ENCODE results near the gene SLC38A10.

SLC38A10 gene

DNA sequence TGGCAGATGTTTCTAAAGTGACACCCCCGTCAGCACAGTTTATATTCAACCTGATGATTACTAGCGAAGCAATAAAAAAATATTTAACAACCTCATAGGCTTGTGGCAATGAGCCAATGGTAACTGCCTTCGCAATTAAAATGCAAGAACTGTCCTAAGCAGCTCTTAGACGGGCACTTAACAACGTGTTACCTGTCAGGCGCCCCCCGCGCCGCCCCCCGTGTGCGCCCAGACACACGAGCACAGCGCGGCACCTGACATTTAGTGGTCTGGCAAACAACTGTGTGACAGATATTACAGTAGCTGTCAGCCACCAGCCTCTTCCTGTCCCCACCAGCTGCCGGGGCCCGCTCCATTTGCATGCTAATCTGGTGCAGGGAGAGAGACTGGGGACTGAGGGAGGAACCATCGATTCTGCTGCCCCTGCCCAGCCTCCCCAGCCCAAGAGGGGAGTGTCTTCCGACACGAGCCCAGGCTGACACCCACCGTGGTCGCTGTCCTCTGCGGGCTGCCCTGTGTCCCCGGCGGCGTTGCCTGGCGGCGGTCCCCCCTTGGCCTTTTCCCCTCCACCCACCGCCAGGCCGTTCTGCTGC is 43.3 kb downstream of the SLC38A10 start:
- Histone ChIP-seq H3K4me1 (peaks cover 68% of the 10 kb centered on the region), H3K27ac (peak overlapping the region; percentile 58), H3K36me3 (peaks cover 50% of the 10 kb centered on the region), H3K4me2 (peak overlapping the region; percentile 74), H3K9ac (peak overlapping the region; percentile 54; the same call in 1 of the 2 replicates), H3K4me3 (no peak overlapping the region), H3K27me3 (no peaks in the 10 kb centered on the region), H3K9me3 (no peaks in the 10 kb centered on the region), H4K20me1 (peaks cover 85% of the 10 kb centered on the region)
- no peak for TF ChIP-seq Cebpa-rat (IDR thresholded peaks at IDR 0.05)

GRCh38 chr17:81251094-81251708 is 43.9 kb downstream of the SLC38A10 start:
- Histone ChIP-seq H3K4me3 (peak overlapping the region; percentile 15; the same call in 1 of the 2 replicates), H3K27ac (peak overlapping the region; percentile 43), H3K9me3 (no peaks in the 10 kb centered on the region), H3K4me2 (peak overlapping the region; percentile 74), H3K36me3 (peaks cover 52% of the 10 kb centered on the region), H3K9ac (peak overlapping the region; percentile 54; the same call in 1 of the 2 replicates), H4K20me1 (peaks cover 85% of the 10 kb centered on the region), H3K4me1 (peaks cover 63% of the 10 kb centered on the region), H3K27me3 (no peaks in the 10 kb centered on the region)
- TF ChIP-seq Cebpa-rat (IDR thresholded peaks at IDR 0.05): no peak

- H3K4me1 ChIP-seq: peaks cover 63% of the 10 kb centered on the region
- no peaks in the 10 kb centered on the region for H3K27me3 ChIP-seq
- peak overlapping the region; percentile 54; the same call in 1 of the 2 replicates for H3K9ac ChIP-seq
- H3K4me3 ChIP-seq: no peak overlapping the region; the same call in 1 of the 2 replicates
- H3K36me3 ChIP-seq: peaks cover 59% of the 10 kb centered on the region
- H3K9me3 ChIP-seq: no peaks in the 10 kb centered on the region
- no peak for TF ChIP-seq Cebpa-rat (IDR thresholded peaks at IDR 0.05)
- H4K20me1 ChIP-seq: peaks cover 85% of the 10 kb centered on the region
- no peak overlapping the region; the same call in 1 of the 2 replicates for H3K27ac ChIP-seq
- H3K4me2 ChIP-seq: peak overlapping the region; percentile 74
These were observed 44.6 kb downstream of the SLC38A10 start for GRCh38 chr17:81250286-81251093.

- no peak overlapping the region for H3K4me3 ChIP-seq
- H3K36me3 ChIP-seq: peaks cover 65% of the 10 kb centered on the region
- no peaks in the 10 kb centered on the region for H3K9me3 ChIP-seq
- no peak overlapping the region for H3K4me2 ChIP-seq
- no peak for TF ChIP-seq Cebpa-rat (IDR thresholded peaks at IDR 0.05)
- H3K9ac ChIP-seq: no peak overlapping the region
- H3K4me1 ChIP-seq: peaks cover 63% of the 10 kb centered on the region
- peaks cover 85% of the 10 kb centered on the region for H4K20me1 ChIP-seq
- no peaks in the 10 kb centered on the region for H3K27me3 ChIP-seq
- no peak overlapping the region for H3K27ac ChIP-seq
These were observed 45.7 kb downstream of the SLC38A10 start for GRCh38 chr17:81249223-81250040.

DNA sequence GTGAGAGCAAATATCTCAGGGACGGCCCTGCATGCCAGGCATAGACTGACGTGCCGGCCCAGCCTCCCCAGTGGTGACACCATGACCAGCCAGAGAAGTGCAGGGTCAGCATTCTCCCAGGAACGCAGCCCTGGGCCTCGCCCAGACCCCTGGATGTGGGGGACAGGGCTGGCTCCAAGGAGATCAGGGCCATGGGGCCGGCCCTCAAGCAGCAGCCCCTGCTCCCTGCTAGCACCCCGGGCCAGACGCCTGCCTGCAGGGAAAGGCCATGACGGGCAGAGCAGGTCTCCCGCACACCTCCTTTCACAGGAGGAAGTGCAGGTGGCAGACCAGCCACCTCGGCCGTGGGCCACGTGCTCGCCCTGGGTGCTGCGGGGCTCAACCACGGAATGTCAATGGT is 46.5 kb downstream of the SLC38A10 start:
- no peak overlapping the region for H3K9ac ChIP-seq
- H3K4me3 ChIP-seq: no peak overlapping the region
- peaks cover 61% of the 10 kb centered on the region for H3K4me1 ChIP-seq
- peaks cover 83% of the 10 kb centered on the region for H4K20me1 ChIP-seq
- TF ChIP-seq Cebpa-rat (IDR thresholded peaks at IDR 0.05): no peak
- H3K27ac ChIP-seq: no peak overlapping the region
- peaks cover 65% of the 10 kb centered on the region for H3K36me3 ChIP-seq
- no peak overlapping the region for H3K4me2 ChIP-seq
- H3K27me3 ChIP-seq: no peaks in the 10 kb centered on the region
- no peaks in the 10 kb centered on the region for H3K9me3 ChIP-seq

DNA sequence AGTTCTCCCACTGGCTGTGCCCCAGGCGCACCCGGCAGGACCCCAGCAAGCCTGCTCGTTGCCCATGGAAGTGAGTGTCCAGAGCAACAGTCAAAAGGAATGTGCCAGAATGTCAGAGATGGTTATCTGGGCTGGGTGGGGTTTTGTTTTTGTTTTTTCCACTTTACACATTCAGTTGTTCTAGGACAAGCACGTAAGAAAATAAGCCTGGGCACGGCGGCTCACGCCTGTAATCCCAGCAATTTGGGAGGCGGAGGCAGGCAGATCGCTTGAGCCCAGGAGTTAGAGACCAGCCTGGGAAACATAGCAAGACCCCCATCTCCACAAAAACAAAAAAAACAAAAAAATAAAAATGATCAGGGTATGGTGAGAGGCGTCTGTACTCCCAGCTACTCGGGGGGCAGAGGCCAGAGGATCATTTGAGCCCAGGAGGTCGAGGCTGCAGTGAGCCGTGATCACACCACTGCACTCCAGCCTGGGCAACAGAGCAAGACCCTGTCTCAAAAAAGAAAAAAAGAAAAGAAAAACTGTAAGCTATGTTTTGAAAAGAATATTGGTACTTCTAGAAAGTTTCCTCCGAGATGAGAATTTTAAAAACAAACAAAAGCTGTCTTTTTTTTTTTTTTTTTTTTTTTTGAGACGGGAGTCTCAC is 47.6 kb downstream of the SLC38A10 start:
- Histone ChIP-seq H3K4me1 (peaks cover 53% of the 10 kb centered on the region), H3K9me3 (no peaks in the 10 kb centered on the region), H3K27me3 (no peaks in the 10 kb centered on the region), H3K27ac (no peak overlapping the region), H3K9ac (no peak overlapping the region), H3K36me3 (peaks cover 58% of the 10 kb centered on the region), H4K20me1 (peaks cover 82% of the 10 kb centered on the region), H3K4me3 (no peak overlapping the region), H3K4me2 (no peak overlapping the region)
- TF ChIP-seq Cebpa-rat (IDR thresholded peaks at IDR 0.05): no peak

- Histone ChIP-seq H4K20me1 (peaks cover 81% of the 10 kb centered on the region), H3K27ac (no peak overlapping the region), H3K36me3 (peaks cover 57% of the 10 kb centered on the region), H3K4me1 (peaks cover 52% of the 10 kb centered on the region), H3K4me3 (no peak overlapping the region), H3K9ac (no peak overlapping the region), H3K4me2 (no peak overlapping the region), H3K27me3 (no peaks in the 10 kb centered on the region), H3K9me3 (no peaks in the 10 kb centered on the region)
- TF ChIP-seq Cebpa-rat (IDR thresholded peaks at IDR 0.05): no peak
These were observed 48.3 kb downstream of the SLC38A10 start for GRCh38 chr17:81246679-81247338.

GRCh38 chr17:81246343-81246670 is 48.8 kb downstream of the SLC38A10 start:
- Histone ChIP-seq H4K20me1 (peaks cover 81% of the 10 kb centered on the region), H3K9ac (no peak overlapping the region), H3K4me3 (no peak overlapping the region), H3K36me3 (peaks cover 61% of the 10 kb centered on the region), H3K27me3 (no peaks in the 10 kb centered on the region), H3K9me3 (no peaks in the 10 kb centered on the region), H3K27ac (no peak overlapping the region), H3K4me1 (peaks cover 52% of the 10 kb centered on the region), H3K4me2 (no peak overlapping the region)
- TF ChIP-seq Cebpa-rat (IDR thresholded peaks at IDR 0.05): no peak
